Smooth muscle cell (in vitro differentiated cells): ENCODE data around the gene MOG. TPM values are rescaled to one million over a fixed set of nuclear protein-coding genes. Genes with fewer than 3 reads are reported as not detected.

Source experiments
- DNase-seq: peaks from one replicate; lab custom pipeline; 2025; ENCODE audit not compliant: unreplicated experiment; lab: John Stamatoyannopoulos, UW
- H2AFZ ChIP-seq: fragments of 200-600 bp; sonication (generic); 2 replicates; pipeline ENCODE4 v1.6.0; 2016; ENCODE audit warnings: antibody characterized with exemption, low read depth, mild to moderate bottlenecking
- H3F3A ChIP-seq: fragments of 200-600 bp; sonication (generic); 2 replicates; pipeline ENCODE4 v1.6.0; 2017; ENCODE audit warnings: antibody characterized with exemption, low read depth
- H3K27ac ChIP-seq: fragments of 200-600 bp; sonication (generic); 2 replicates; pipeline ENCODE4 v1.5.1; 2016; ENCODE audit warnings: low read depth, mild to moderate bottlenecking
- H3K27me3 ChIP-seq: fragments of 200-600 bp; sonication (generic); 2 replicates; pipeline ENCODE4 v1.6.1; 2016; ENCODE audit warnings: low read depth, mild to moderate bottlenecking
- H3K36me3 ChIP-seq: fragments of 200-600 bp; sonication (generic); 2 replicates; pipeline ENCODE4 v1.5.1; 2016; ENCODE audit warnings: low read depth
- H3K4me1 ChIP-seq: fragments of 200-600 bp; sonication (generic); 2 replicates; pipeline ENCODE4 v1.5.1; 2016; ENCODE audit warnings: low read depth
- H3K4me2 ChIP-seq: fragments of 200-600 bp; sonication (generic); 2 replicates; pipeline ENCODE4 v1.6.0; 2016; ENCODE audit warnings: mild to moderate bottlenecking
- H3K4me3 ChIP-seq: fragments of 200-600 bp; sonication (generic); 2 replicates; pipeline ENCODE4 v1.5.1; 2016; ENCODE audit warnings: mild to moderate bottlenecking
- H3K79me2 ChIP-seq: fragments of 200-600 bp; sonication (generic); 2 replicates; pipeline ENCODE4 v1.6.0; 2016; ENCODE audit warnings: low read depth, mild to moderate bottlenecking
- H3K9ac ChIP-seq: fragments of 200-600 bp; sonication (generic); 2 replicates; pipeline ENCODE4 v1.6.0; 2016; ENCODE audit warnings: low read depth
- H3K9me3 ChIP-seq: fragments of 200-600 bp; sonication (generic); replicated peaks from 2 replicates; pipeline ENCODE4 v1.5.1; 2016; ENCODE audit warnings: low read depth
- H4K20me1 ChIP-seq: fragments of 200-600 bp; sonication (generic); 2 replicates; pipeline ENCODE4 v1.6.0; 2016; ENCODE audit warnings: low read depth
- CTCF ChIP-seq: fragments of 200-600 bp; sonication (generic); IDR thresholded peaks from 2 replicates; pipeline ENCODE4 v1.5.1; 2017; ENCODE audit warnings: borderline replicate concordance, mild to moderate bottlenecking, antibody characterized with exemption; ENCODE audit not compliant: insufficient read depth, poor library complexity, severe bottlenecking
- WGBS: methylation state at CpG from one replicate; pipeline ENCODE4 v1.1.7; 2016; ENCODE audit warnings: low lambda C conversion rate; 5-methylcytosine and 5-hydroxymethylcytosine counted together
- polyA plus RNA-seq: library from polyadenylated mRNA; unstranded; fragments of >200 nt; fragmentation: Nextera tagmentation; extraction: Ambion mirVana; gene quantifications from 2 replicates; pipeline ENCODE4 v1.2.1, GENCODE V29; 2016
- total RNA-seq: library from RNA; depleted of rRNA; stranded (reverse); fragments of >200 nt; gene quantifications from 2 replicates; pipeline ENCODE4 v1.2.3, GENCODE V29; 2014

The MOG gene
- total and polyA plus RNA-seq, 2 experiments from 2014 or later, result not detected

- 81% methylated on average over 9 of the region's 9 CpGs for WGBS
- H3K4me1 ChIP-seq, result peaks cover 34% of the 10 kb centered on the region
- no peak overlapping the region for H2AFZ ChIP-seq
- no peak overlapping the region for H3K9ac ChIP-seq
- no peak for DNase-seq
- H3K27me3 ChIP-seq, result no peaks in the 10 kb centered on the region
- peak overlapping the region; percentile 6 for H3K4me2 ChIP-seq
- no peaks in the 10 kb centered on the region for H3K36me3 ChIP-seq
- no peak for TF ChIP-seq CTCF
- H3K79me2 ChIP-seq, result peaks cover 6% of the 10 kb centered on the region
- H3K4me3 ChIP-seq, result no peak overlapping the region
- H3K9me3 ChIP-seq, result no peaks in the 10 kb centered on the region
- H4K20me1 ChIP-seq, result peaks cover 28% of the 10 kb centered on the region
- H3K27ac ChIP-seq, result no peak overlapping the region
- no peaks in the 10 kb centered on the region for H3F3A ChIP-seq
Measured at GRCh38 chr6:29630315-29630714, 26.6 kb upstream of the MOG start.

GRCh38 chr6:29631209-29631810 is 25.6 kb upstream of the MOG start:
- Histone ChIP-seq H3K79me2 (peaks cover 6% of the 10 kb centered on the region), H3K36me3 (no peaks in the 10 kb centered on the region), H3K27ac (no peak overlapping the region), H3K9me3 (no peaks in the 10 kb centered on the region), H2AFZ (no peak overlapping the region), H3K27me3 (no peaks in the 10 kb centered on the region), H4K20me1 (peaks cover 24% of the 10 kb centered on the region), H3K9ac (no peak overlapping the region), H3K4me3 (peak overlapping the region; percentile 89), H3F3A (no peaks in the 10 kb centered on the region), H3K4me2 (peak overlapping the region; percentile 91), H3K4me1 (peaks cover 24% of the 10 kb centered on the region)
- 14% methylated on average over 14 of the region's 14 CpGs for WGBS
- no peak for DNase-seq
- TF ChIP-seq CTCF, result no peak

- peak; percentile 68 for DNase-seq
- H3F3A ChIP-seq, result no peaks in the 10 kb centered on the region
- no peak for TF ChIP-seq CTCF
- H3K27me3 ChIP-seq, result no peaks in the 10 kb centered on the region
- peak overlapping the region; percentile 70 for H2AFZ ChIP-seq
- peaks cover 24% of the 10 kb centered on the region for H4K20me1 ChIP-seq
- no peaks in the 10 kb centered on the region for H3K9me3 ChIP-seq
- WGBS, result 4% methylated on average over 17 of the region's 53 CpGs
- H3K36me3 ChIP-seq, result no peaks in the 10 kb centered on the region
- H3K9ac ChIP-seq, result peak overlapping the region; percentile 50
- H3K27ac ChIP-seq, result no peak overlapping the region
- H3K4me1 ChIP-seq, result peaks cover 16% of the 10 kb centered on the region
- peaks cover 6% of the 10 kb centered on the region for H3K79me2 ChIP-seq
- H3K4me2 ChIP-seq, result peak overlapping the region; percentile 91
- peak overlapping the region; percentile 89 for H3K4me3 ChIP-seq
Measured at GRCh38 chr6:29631860-29632731, 24.8 kb upstream of the MOG start.
